Measurements from ENCODE around the gene ACRBP.

The ACRBP gene

DNA sequence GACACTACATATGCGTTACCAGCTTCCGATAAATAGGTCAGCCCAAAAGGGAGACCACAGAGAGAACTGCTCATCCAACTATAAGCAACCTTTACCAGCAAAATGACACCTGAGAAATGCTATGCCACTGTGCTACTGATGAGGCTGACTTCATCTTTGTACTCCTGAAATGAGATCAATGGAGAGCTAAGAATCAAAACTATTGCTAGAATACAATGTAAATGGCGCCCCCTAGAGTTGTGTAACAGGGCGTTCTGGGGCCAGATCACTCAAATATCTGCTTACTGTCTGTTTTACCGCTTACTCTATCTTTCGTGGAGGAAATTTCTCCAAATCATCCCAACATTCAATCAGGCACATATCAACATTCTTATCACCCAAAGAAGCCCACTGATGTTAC, 37.4 kb upstream of the ACRBP start:
- H3K27me3 ChIP-seq (ENCODE audit: insufficient read depth, low read length, poor library complexity): no peaks in the 10 kb centered on the region
- H3K4me1 ChIP-seq (ENCODE audit: insufficient read depth, low read length): peaks cover 52% of the 10 kb centered on the region
- H3K27ac ChIP-seq (ENCODE audit: low read length): no peak overlapping the region
- H3K79me2 ChIP-seq (ENCODE audit: insufficient read depth, low read length): peaks cover 94% of the 10 kb centered on the region
- peak; percentile 58 for DNase-seq
- 0 out of 4 replicates have a peak overlapping the region, but pooled peaks of 1 of the 2 experiments have one; percentile 1 for H3K4me3 ChIP-seq (ENCODE audit: low read depth in 1 of 2, low read length in 2 of 2)
- no peaks in the 10 kb centered on the region for H3K9me3 ChIP-seq (ENCODE audit: insufficient read depth, low read length, severe bottlenecking)
- H3K9ac ChIP-seq (ENCODE audit: low read depth, low read length): 0 out of 2 replicates have a peak overlapping the region, but pooled peaks have one; percentile 2
- peak overlapping the region; percentile 29; the same call in 1 of the 2 replicates for H3K4me2 ChIP-seq (ENCODE audit: insufficient read depth, low read length)
- H4K20me1 ChIP-seq (ENCODE audit: insufficient read depth, low read length): peaks cover 13% of the 10 kb centered on the region
- H3K36me3 ChIP-seq (ENCODE audit: insufficient read depth, low read length): peaks cover 55% of the 10 kb centered on the region
- no peak overlapping the region for H2AFZ ChIP-seq (ENCODE audit: low read depth, low read length)
- ATAC-seq (ENCODE audit: insufficient read depth, low read depth): no peak
- no peak for TF ChIP-seq EZH2 (IDR thresholded peaks at IDR 0.05; ENCODE audit: borderline replicate concordance, low read depth, low read length, severe bottlenecking)
- TF ChIP-seq, protein P1, sequence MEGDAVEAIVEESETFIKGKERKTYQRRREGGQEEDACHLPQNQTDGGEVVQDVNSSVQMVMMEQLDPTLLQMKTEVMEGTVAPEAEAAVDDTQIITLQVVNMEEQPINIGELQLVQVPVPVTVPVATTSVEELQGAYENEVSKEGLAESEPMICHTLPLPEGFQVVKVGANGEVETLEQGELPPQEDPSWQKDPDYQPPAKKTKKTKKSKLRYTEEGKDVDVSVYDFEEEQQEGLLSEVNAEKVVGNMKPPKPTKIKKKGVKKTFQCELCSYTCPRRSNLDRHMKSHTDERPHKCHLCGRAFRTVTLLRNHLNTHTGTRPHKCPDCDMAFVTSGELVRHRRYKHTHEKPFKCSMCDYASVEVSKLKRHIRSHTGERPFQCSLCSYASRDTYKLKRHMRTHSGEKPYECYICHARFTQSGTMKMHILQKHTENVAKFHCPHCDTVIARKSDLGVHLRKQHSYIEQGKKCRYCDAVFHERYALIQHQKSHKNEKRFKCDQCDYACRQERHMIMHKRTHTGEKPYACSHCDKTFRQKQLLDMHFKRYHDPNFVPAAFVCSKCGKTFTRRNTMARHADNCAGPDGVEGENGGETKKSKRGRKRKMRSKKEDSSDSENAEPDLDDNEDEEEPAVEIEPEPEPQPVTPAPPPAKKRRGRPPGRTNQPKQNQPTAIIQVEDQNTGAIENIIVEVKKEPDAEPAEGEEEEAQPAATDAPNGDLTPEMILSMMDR (IDR thresholded peaks at IDR 0.05; ENCODE audit: borderline replicate concordance, extremely low read depth, low read length, poor library complexity, severe bottlenecking): peak; percentile 85

DNA sequence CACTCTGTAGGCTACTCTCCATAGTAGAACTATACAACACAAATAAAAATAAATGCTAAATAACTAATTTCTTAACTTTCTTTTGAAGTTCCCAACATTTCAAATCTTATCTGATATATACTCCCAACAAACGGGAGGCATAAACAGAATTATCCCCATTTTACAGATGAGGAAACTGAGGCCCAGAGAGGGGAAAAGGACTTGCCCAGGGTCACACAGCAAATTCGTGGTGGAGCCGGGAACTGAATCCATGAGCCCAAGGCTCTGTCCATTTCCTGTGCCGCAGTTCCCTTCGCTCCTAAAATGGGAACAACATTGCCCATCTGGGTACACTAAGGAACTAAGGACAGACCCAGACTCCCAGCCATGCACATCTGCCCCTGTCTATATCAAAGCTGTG, 29.7 kb upstream of the ACRBP start:
- H3K27me3 ChIP-seq (ENCODE audit: insufficient read depth, low read length, poor library complexity): no peaks in the 10 kb centered on the region
- no peak overlapping the region for H3K27ac ChIP-seq (ENCODE audit: low read length)
- peaks cover 96% of the 10 kb centered on the region for H3K36me3 ChIP-seq (ENCODE audit: insufficient read depth, low read length)
- ATAC-seq (ENCODE audit: insufficient read depth, low read depth) (no peak), DNase-seq (no peak)
- H3K4me3 ChIP-seq (ENCODE audit: low read depth in 1 of 2, low read length in 2 of 2): no peak overlapping the region
- no peak overlapping the region for H2AFZ ChIP-seq (ENCODE audit: low read depth, low read length)
- H3K4me2 ChIP-seq (ENCODE audit: insufficient read depth, low read length): no peak overlapping the region
- no peak overlapping the region for H3K9ac ChIP-seq (ENCODE audit: low read depth, low read length)
- H3K4me1 ChIP-seq (ENCODE audit: insufficient read depth, low read length): no peaks in the 10 kb centered on the region
- H3K9me3 ChIP-seq (ENCODE audit: insufficient read depth, low read length, severe bottlenecking): no peaks in the 10 kb centered on the region
- TF ChIP-seq, protein P1 (IDR thresholded peaks at IDR 0.05; ENCODE audit: borderline replicate concordance, extremely low read depth, low read length, poor library complexity, severe bottlenecking): no peak
- no peak for TF ChIP-seq EZH2 (IDR thresholded peaks at IDR 0.05; ENCODE audit: borderline replicate concordance, low read depth, low read length, severe bottlenecking)
- peaks cover 38% of the 10 kb centered on the region for H3K79me2 ChIP-seq (ENCODE audit: insufficient read depth, low read length)
- peaks cover 13% of the 10 kb centered on the region for H4K20me1 ChIP-seq (ENCODE audit: insufficient read depth, low read length)

DNA sequence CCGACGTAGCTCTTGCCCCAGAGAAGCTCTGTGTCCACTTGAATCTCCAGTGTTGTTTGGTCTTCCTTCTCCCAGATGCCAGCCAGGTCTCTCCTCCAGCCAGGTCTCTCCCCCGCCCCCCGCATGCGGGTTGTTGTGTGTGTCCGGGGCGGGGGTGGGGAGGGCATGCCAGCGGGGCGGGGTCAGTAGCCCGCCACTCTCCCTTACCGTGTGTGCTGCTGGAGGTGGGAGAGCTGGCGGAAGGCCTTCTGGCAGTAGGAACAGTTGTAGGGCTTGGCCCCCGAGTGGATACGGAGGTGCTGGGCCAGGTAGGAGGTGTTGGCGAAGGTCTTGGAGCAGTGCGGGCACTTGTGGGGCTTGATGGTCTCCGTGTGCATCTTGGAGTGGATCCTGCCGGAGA, 24.9 kb upstream of the ACRBP start:
- Histone ChIP-seq H3K27ac (ENCODE audit: low read length) (no peak overlapping the region), H3K4me1 (ENCODE audit: insufficient read depth, low read length) (no peaks in the 10 kb centered on the region), H3K36me3 (ENCODE audit: insufficient read depth, low read length) (peaks cover 99% of the 10 kb centered on the region), H3K9me3 (ENCODE audit: insufficient read depth, low read length, severe bottlenecking) (no peaks in the 10 kb centered on the region), H3K4me2 (ENCODE audit: insufficient read depth, low read length) (no peak overlapping the region), H2AFZ (ENCODE audit: low read depth, low read length) (no peak overlapping the region), H4K20me1 (ENCODE audit: insufficient read depth, low read length) (0 out of 2 replicates have a peak, but pooled peaks cover 3% of the 10 kb centered on the region), H3K4me3 (ENCODE audit: low read depth in 1 of 2, low read length in 2 of 2) (no peak overlapping the region), H3K79me2 (ENCODE audit: insufficient read depth, low read length) (peaks cover 5% of the 10 kb centered on the region; the same call in 1 of the 2 replicates), H3K27me3 (ENCODE audit: insufficient read depth, low read length, poor library complexity) (no peaks in the 10 kb centered on the region), H3K9ac (ENCODE audit: low read depth, low read length) (no peak overlapping the region)
- DNase-seq (no peak), ATAC-seq (ENCODE audit: insufficient read depth, low read depth) (no peak)
- TF ChIP-seq, protein P1 (IDR thresholded peaks at IDR 0.05; ENCODE audit: borderline replicate concordance, extremely low read depth, low read length, poor library complexity, severe bottlenecking): no peak
- TF ChIP-seq EZH2 (IDR thresholded peaks at IDR 0.05; ENCODE audit: borderline replicate concordance, low read depth, low read length, severe bottlenecking): no peak

Data from DND-41 (cell line).